GM08714 (cell line): ENCODE data around the gene ANKRD63.
A peak's percentile ranks its signal among the peaks of the same experiment; 100 is the strongest.

Experiments used
- H3K4me3 ChIP-seq: fragments of 200-500 bp; sonication (Bioruptor generic); 2 replicates; pipeline ENCODE4 v1.5.1; 2014; ENCODE audit warnings: mild to moderate bottlenecking, low read length, inconsistent platforms
- ZNF274 ChIP-seq: IDR thresholded peaks from 2 replicates; pipeline ENCODE4 v1.6.1; 2012; ENCODE audit warnings: mild to moderate bottlenecking, low read depth, low read length

Gene ANKRD63, protein sequence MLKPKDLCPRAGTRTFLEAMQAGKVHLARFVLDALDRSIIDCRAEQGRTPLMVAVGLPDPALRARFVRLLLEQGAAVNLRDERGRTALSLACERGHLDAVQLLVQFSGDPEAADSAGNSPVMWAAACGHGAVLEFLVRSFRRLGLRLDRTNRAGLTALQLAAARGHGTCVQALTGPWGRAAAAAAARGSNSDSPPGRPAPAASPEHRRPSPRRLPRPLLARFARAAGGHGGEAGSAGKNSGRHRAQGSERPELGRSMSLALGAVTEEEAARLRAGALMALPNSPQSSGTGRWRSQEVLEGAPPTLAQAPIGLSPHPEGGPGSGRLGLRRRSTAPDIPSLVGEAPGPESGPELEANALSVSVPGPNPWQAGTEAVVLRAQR

DNA sequence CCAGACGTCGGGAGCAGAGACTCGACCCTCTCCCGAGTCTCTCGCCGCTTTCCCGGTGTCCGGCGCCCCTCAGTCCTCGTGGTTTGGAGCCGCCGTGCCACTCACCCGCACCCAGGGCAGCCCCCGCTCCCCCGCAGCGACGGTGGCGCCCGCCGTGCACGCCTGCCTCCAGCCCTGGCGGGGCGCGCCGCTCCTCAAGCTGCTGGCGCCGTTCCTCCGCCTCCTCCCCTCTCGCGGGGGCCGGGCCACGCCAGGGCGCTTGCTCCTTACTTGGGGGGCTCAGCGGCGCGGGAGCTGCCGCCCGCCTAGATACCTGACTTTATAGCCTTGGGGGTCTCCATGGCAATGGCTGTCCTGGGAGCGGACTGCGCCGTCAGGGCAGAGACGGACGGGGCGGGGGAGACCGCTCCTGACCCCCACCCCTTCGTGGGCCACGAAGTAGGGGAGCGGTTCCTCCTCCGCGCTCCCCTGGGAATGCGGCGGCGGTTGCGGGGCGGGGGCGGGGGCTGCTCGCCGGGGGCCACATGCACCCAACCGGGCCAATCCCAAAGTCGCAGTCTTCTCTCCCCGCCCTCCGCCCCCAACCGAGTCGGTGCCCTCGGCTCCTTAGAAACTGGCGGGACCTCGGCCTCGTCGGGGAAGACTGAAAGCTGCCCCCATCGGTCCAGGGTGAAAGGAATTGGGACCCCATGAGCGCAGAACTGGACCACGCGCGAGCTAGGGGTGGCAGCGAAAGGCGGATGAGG lies at the start of gene ANKRD63:
TSS of gene ANKRD63 (minus strand) at position 196 of the 746 bp plus-strand sequence. CDS start 478 bp downstream, outside the sequence.
- H3K4me3 ChIP-seq = peak within 1 kb of the TSS; percentile 52; the same call in 1 of the 2 replicates
- TF ChIP-seq ZNF274 = no peak

DNA sequence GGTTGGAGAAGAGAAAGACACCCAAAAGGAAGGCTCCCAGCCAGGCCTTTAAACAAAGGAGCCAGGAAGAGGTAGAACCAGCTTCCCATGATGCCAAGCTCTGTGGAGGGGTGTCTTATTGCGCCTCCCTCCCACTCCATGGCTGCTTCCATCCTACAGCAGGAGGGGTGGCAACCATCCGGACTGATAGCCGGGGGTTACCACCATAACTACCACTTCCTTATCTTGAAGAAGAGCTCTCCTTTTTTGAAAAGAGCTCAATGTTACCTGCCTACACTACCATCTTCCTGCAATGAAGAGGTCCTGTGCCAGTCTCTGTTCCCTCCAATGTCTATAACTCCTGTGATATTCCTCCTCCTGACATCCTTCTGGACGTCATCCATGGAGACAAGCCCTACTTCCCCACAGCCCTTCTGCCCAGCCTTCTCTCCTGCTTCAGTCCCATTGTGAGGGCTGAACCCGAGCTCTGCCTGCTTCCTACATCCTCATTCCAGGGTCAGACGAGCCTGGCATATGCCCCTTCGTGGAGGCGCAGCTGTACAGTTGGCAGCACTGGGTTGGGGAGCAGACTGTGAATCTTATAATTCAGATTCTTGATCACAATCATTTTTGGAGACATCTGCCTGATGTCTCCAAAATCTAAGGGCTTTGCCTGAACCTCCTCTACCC lies 49.4 kb upstream of the ANKRD63 start:
- no peak for TF ChIP-seq ZNF274
- no peak overlapping the region for H3K4me3 ChIP-seq

DNA sequence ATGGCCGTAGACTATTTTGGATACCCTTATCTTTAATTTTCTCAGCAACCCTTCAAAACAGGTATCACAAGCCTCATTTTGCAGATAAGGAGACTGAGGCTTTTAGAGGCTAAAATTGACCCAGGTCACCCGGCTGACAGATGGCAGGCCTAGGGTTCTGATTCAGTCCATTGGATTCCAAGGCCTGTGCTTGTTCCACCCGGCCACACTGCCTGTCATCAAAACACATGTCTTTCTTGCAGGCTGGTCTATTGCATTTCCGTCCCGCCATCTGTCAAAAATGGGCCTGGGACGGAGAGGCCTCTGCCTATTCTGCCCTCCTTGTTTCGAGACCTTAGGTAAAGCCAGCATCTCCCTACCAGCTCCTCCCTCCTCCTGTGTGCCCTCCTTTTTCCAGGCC lies 48.8 kb upstream of the ANKRD63 start:
- no peak for TF ChIP-seq ZNF274
- no peak overlapping the region for H3K4me3 ChIP-seq

DNA sequence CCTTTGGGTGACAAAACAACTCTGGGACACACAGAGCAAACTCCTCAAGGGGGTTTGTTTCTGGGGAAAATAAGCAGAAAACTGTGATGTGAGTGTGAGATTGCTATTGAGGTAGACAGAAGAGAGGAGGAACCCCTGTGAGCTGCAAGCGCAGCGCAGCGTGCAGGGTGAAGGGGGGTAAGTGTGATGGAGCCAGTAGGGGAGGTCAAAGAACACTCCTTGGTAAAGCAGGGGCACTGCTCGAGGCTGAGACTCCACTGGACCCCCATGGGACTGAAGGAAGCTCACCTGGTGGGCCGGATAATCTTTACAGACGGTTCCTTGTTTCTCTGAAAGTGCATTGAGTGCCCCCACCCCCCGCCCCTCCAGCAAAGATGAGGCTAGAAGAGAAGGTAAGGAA lies 48.2 kb upstream of the ANKRD63 start:
- no peak overlapping the region for H3K4me3 ChIP-seq
- TF ChIP-seq ZNF274 = no peak

DNA sequence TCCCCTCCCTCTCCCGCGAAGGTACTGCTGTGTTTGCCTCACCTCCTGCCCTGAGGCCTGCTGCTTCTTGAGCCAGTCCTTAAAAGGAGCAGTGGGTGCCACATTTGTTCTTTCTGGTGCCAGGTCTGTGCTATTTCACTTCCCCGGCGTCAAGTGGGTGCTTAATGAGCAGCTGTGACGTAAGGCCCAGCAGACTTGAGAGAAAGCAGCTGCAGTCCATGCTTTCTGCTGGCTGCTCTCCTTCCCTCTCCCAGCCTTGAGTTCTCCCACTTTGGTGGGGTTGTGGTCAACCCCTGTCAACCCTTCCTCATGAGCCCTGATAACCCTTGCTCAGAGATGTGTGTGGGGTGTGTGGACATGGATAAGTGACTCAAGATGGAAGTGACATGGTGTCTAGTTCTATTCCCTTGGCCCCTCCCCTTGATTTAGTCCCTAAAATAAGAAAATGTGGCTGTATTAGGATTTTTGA lies 47.5 kb upstream of the ANKRD63 start:
- no peak for TF ChIP-seq ZNF274
- no peak overlapping the region for H3K4me3 ChIP-seq

DNA sequence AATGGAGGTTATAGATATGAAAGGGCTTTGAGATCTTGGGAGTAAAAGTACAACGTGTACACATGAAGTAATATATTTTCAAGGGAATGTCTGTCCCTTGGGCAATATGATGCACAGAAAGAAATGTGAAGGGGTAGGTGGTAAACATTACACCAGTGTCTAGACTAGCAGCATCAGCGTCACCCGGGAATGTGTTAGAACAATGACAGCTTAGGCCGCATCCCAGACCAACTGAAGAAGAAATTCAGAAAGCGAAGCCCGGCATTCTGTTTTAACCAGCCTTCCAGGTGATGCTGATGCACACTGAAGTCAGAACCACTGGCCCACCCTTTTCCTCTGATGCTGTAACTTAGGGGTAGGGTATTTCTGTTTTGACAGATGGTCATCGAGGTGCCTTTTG lies 46.9 kb upstream of the ANKRD63 start:
- H3K4me3 ChIP-seq = no peak overlapping the region
- TF ChIP-seq ZNF274 = no peak

DNA sequence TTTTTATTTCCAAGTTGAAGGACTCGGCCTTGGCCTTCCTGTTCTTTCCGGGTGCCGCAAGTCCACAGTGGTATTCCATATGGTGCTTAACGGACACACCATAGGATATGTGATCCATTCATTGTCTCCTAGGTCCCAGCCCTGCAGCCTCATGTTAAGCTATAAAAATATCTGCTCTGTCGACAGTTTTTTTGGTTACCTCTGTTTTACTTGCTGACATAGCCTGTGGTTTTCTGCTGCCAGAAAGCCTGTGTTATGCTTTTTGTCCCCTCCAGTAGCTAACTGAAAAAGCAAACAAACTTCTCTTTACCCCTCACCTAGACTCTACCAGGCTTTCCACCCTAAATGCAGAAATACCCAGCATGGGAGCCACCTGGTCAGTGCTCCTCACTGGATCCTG lies 45.9 kb upstream of the ANKRD63 start:
- H3K4me3 ChIP-seq = no peak overlapping the region
- no peak for TF ChIP-seq ZNF274

DNA sequence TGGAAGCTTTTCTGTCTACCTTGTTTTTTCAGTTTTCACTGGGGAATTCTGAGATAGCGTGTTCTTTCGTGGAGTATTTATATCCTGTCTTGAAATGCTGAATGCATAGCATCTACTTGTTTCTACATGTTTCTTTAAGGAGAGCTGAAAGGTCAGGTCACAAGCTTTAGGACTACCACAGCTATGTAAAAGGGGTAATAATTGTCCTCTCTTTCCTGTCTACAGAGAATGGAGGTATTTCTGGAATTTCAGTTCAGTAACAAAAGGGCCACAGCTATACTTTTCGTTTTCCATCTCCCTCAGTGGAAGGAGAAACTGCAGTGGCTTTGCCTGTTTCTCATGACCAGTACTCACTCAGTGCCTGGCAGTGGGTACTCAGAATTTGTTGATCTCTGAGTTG lies 45.3 kb upstream of the ANKRD63 start:
- H3K4me3 ChIP-seq = no peak overlapping the region
- TF ChIP-seq ZNF274 = no peak

DNA sequence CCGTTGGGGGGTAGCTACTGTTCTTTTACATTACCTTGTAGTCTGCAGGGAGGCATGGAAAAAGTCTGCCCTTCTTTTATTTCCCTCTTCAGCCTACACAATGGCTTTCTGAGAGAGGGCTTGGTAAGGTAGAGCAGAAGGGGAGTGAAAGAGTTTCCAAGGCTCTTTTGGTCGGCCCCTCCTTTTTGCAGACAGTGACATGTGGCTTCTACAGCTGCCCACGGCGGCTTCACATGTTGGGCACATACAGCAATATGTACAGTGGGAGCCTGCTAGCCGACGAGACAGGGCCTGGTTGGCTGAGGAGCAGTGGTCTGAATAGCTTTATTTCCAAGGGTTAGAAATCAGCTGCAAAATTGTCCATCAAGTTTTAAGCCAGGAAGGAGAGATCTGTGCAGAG lies 44.6 kb upstream of the ANKRD63 start:
- H3K4me3 ChIP-seq = no peak overlapping the region
- TF ChIP-seq ZNF274 = no peak

DNA sequence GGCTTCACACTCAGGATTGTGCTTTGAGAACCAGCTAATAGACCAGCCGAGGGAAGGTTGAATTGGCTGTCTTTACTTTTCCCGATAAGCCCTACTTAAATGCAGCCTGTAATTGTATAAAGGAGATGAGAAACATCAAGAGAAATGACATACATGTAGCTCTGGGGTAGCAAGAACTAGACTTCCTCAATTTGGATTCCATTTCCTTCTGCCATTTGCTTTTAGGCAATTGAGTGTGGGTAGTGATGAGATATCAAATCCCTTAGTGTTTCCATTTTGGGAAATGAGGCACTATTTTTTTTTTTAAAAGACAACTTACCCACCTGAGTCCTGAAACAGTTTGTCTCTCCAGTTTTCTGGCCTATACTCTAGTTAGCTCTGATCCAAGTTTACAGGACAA lies 42.8 kb upstream of the ANKRD63 start:
- TF ChIP-seq ZNF274 = no peak
- no peak overlapping the region for H3K4me3 ChIP-seq

DNA sequence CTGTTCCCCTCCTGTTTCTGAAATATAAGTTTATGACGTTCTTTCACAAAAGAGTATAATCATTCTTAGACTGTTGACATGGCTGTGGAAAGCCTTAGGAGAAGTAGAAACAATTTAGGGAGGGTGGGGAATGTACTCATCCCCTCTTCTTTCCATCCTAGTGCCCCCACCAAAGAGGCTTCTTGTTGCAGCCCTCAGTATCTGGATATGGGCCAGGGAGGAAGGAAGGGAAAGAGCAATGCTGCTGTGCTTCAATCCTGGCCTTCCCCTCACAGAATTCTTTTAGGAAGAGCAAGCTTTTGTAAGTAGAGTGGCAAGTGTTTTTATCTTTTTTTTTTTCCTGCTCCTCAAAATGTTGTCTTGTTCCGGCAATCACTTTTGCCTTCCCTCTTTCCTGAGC lies 42.3 kb upstream of the ANKRD63 start:
- no peak overlapping the region; the same call in 1 of the 2 replicates for H3K4me3 ChIP-seq
- TF ChIP-seq ZNF274 = no peak

DNA sequence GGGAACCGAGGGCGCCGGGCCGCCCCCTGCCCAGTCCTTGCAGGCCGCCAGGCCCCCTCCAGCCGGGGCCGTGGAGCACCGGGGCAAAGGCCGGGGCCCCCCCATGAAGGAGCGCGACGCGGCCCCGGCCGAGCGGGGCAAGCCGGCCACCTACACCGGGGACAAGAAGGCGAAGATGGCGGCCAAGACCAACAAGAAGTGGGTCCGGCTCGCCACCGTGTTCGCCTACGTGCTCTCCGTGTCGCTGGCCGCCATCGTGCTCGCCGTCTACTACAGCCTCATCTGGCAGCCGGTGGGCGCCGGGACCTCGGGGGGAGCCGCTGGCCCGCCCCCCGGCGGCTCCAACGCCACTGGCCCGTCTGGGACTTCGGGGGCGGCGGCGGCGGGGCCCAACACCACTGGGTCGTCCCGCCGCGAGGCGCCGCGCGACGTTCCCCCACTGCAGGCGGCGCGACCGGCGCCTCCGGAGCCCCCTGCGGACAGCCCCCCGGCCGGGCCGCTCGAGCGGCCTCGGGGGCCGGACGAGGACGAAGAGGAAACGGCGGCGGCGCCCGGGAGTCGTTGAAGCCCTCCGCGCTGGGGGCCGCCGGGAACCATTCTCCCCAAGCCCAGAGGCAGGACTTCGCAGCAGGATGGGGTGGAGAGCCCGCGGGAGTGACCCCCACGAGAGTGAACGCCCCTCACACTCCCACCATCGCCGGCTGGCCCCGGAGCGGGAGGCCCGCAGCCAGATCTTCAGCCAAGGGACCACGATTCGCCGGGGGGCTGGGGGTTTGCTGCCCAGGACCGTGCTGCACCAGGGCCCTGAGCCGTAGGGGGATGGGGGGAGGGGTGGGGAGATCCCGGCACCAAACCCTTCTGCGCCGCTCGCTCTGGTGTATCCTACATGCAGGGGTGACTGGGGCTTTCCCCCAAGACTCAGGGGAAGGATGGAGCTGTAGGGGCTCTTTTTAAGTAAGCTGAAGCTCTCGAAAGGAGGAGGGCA lies 41.4 kb upstream of the ANKRD63 start:
- peak overlapping the region; percentile 86 for H3K4me3 ChIP-seq
- no peak for TF ChIP-seq ZNF274

DNA sequence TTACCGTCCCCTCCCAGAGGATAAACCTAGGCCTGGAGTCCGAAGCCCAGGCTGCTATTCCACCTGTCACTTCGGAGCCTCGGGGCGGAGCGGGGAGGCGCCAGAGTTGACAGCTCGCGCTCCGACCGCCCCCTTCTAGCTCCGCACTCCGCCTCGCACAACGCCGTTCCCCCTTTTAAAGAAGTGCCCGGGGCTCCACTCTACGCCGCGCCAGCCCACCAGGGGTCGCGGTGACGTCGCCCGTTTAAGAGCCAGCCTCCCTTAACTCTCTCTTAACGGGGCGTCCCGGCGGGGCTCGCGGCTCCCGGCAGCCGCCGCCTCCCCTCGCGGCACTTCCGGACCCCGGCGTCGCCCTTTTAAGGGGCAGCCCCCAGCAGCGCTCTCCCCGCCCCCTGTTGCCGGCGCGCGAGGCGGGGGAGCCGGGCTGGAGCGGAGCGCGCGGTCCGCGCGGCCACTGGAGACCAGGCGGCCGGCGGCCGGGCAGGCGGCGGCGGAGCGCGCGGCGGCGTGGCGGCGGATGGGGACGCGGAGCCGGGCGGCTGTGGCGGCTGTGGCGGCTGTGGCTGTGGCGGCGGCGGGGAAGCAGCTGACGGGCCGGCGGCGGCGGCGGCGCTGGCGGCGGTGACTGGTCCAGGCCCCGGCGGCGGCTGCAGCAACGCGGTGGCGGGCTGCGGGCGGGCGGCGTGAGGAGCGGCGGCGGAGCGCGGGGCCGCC lies 40.5 kb upstream of the ANKRD63 start, which contains the start of gene INAFM2:
TSS of gene INAFM2 (plus strand) at position 454 of the 714 bp plus-strand sequence. CDS start 364 bp downstream, outside the sequence.
- H3K4me3 ChIP-seq = peak within 1 kb of the TSS; percentile 86
- TF ChIP-seq ZNF274 = no peak
